ENCODE results near the gene MLIP.

- no peak for TF ChIP-seq ZNF274 (IDR thresholded peaks at IDR 0.05; ENCODE audit: low read depth, low read length)
- no peak for TF ChIP-seq YY1 (IDR thresholded peaks at IDR 0.05; ENCODE audit: insufficient read depth, insufficient read length)
Measured at GRCh38 chr6:54070025-54070424, 41.2 kb upstream of the MLIP start.
